ENCODE measurements around the gene ABTB2.

Gene ABTB2

GRCh38 chr11:34166806-34167740 lies 190.7 kb downstream of the ABTB2 start:
- DNase-seq (ENCODE audit: low spot score): no peak

GRCh38 chr11:34165786-34166555 lies 191.8 kb downstream of the ABTB2 start:
- DNase-seq (ENCODE audit: low spot score): no peak

GRCh38 chr11:34165121-34165520 lies 192.7 kb downstream of the ABTB2 start:
- DNase-seq (ENCODE audit: low spot score): no peak

GRCh38 chr11:34162856-34163255 lies 195.0 kb downstream of the ABTB2 start:
- DNase-seq (ENCODE audit: low spot score): no peak

- DNase-seq (ENCODE audit: low spot score): no peak
Measured at GRCh38 chr11:34162493-34162820, 195.4 kb downstream of the ABTB2 start.

GRCh38 chr11:34161812-34162492 lies 195.9 kb downstream of the ABTB2 start:
- no peak for DNase-seq (ENCODE audit: low spot score)

- no peak for DNase-seq (ENCODE audit: low spot score)
Measured at GRCh38 chr11:34161361-34161760, 196.4 kb downstream of the ABTB2 start.

GRCh38 chr11:34160791-34161190 lies 197.0 kb downstream of the ABTB2 start:
- no peak for DNase-seq (ENCODE audit: low spot score)

- no peak for DNase-seq (ENCODE audit: low spot score)
Measured at GRCh38 chr11:34160049-34160721, 197.6 kb downstream of the ABTB2 start.

- no peak for DNase-seq (ENCODE audit: low spot score)
Measured at GRCh38 chr11:34158661-34159060, 199.1 kb downstream of the ABTB2 start.

- DNase-seq (ENCODE audit: low spot score): no peak
Measured at GRCh38 chr11:34157163-34157562, 200.6 kb downstream of the ABTB2 start.

- DNase-seq (ENCODE audit: low spot score): no peak
Measured at GRCh38 chr11:34155757-34156062, 202.1 kb downstream of the ABTB2 start.

- DNase-seq (ENCODE audit: low spot score): no peak
Measured at GRCh38 chr11:34155057-34155756, 202.6 kb downstream of the ABTB2 start.

- no peak for DNase-seq (ENCODE audit: low spot score)
Measured at GRCh38 chr11:34154059-34154875, 203.5 kb downstream of the ABTB2 start.

- no peak for DNase-seq (ENCODE audit: low spot score)
Measured at GRCh38 chr11:34151916-34152845, 205.6 kb downstream of the ABTB2 start.

GRCh38 chr11:34151166-34151565 lies 206.6 kb downstream of the ABTB2 start:
- no peak for DNase-seq (ENCODE audit: low spot score)

- DNase-seq (ENCODE audit: low spot score): no peak
Measured at GRCh38 chr11:34150494-34151151, 207.2 kb downstream of the ABTB2 start.

GRCh38 chr11:34149786-34150185 lies 208.0 kb downstream of the ABTB2 start:
- DNase-seq (ENCODE audit: low spot score): no peak

- DNase-seq (ENCODE audit: low spot score): no peak
Measured at GRCh38 chr11:34149274-34149673, 208.5 kb downstream of the ABTB2 start.
